A549 treated with dexamethasone at 1 μM for 4 hours (cell line): ENCODE results near the gene WDR93. TPM values are rescaled to one million over a fixed set of nuclear protein-coding genes. Genes with fewer than 3 reads are reported as not detected.

Experiments
- total RNA-seq: library from RNA; stranded (reverse); fragments of 200-300 nt; extraction: Qiagen RNA extraction; gene quantifications from 5 replicates; pipeline ENCODE4 v1.2.3, GENCODE V29; 2022

The WDR93 gene
- total RNA-seq: 0.10 to 0.27 TPM (median 0.17 TPM) in 5 replicates

GRCh38 chr15:89690276-89691218 lies at the start of gene WDR93, which contains the start of gene PEX11A:
WDR93 (plus strand) TSS chr15:89690811; CDS start chr15:89701747, 10,936 bp downstream.
PEX11A (minus strand) TSS chr15:89690754; CDS start chr15:89690632, 122 bp downstream.

GRCh38 chr15:89654847-89655805 lies 35.5 kb upstream of the WDR93 start, which contains the start of gene KIF7:
KIF7 (minus strand) TSS chr15:89655467; CDS start chr15:89652930, 2,537 bp downstream.

DNA sequence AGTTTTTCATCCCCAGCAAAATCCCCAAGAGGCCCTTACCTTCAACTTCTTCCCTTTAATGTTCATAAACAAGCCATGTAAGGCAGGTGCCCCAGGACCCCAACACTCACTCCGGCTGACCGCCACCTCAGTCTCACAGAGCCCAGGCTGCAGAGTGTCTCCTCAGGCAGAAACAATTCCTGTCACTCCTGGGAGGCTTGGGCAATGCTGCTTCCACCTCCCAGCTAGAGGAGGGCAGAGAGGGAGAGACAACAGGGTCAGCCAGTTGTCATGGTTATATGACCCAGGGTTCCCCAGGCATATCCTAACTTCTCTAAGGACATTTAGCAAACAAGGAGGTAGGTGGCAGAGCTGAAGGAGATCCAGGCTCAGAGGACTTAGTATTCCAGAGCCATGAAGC lies 11.4 kb upstream of the WDR93 start, which contains the start of gene PLIN1:
Gene PLIN1, minus strand, starts transcription at position 156 of the 400 bp plus-strand sequence. CDS start 1,878 bp downstream, outside the sequence.

GRCh38 chr15:89750560-89751542 lies 60.2 kb downstream of the WDR93 start, which contains the start of gene MESP1:
MESP1 (minus strand) TSS chr15:89751249; CDS start chr15:89751231, 18 bp downstream.

GRCh38 chr15:89776274-89777072 lies 85.9 kb downstream of the WDR93 start, which contains the start of gene MESP2:
MESP2 (plus strand) TSS chr15:89776332; CDS start chr15:89776358, 26 bp downstream.

Other genes starting within 250 kb of the WDR93 start
- 37.0 to 51.0 TPM (median 39.6 TPM) in 5 replicates for gene RHCG, start 194.2 kb upstream of the WDR93 start, total RNA-seq
- gene TICRR, start 115.3 kb upstream of the WDR93 start, total RNA-seq: 8.8 to 13.6 TPM (median 12.1 TPM) in 5 replicates
- gene KIF7, start 35.3 kb upstream of the WDR93 start, total RNA-seq: 2.8 to 5.2 TPM (median 4.0 TPM) in 5 replicates
- gene PLIN1, start 11.4 kb upstream of the WDR93 start, total RNA-seq: 0.06 to 0.09 TPM (median 0.08 TPM) in 5 replicates
- 7.4 to 9.9 TPM (median 8.5 TPM) in 5 replicates for gene PEX11A, start 57 bp upstream of the WDR93 start, total RNA-seq
- 1.7 to 6.0 TPM (median 4.4 TPM) in 5 replicates for gene MESP1, start 60.4 kb downstream of the WDR93 start, total RNA-seq
- 0.25 to 0.63 TPM (median 0.45 TPM) in 4 of 5 replicates, not detected in the other for gene MESP2, start 85.5 kb downstream of the WDR93 start, total RNA-seq
- 80.3 to 96.8 TPM (median 90.1 TPM) in 5 replicates for gene ANPEP, start 124.0 kb downstream of the WDR93 start, total RNA-seq
- gene AP3S2, start 203.2 kb downstream of the WDR93 start, total RNA-seq: 42.3 to 67.9 TPM (median 47.0 TPM) in 5 replicates
- 10.3 to 14.4 TPM (median 13.8 TPM) in 5 replicates for gene ARPIN, start 222.1 kb downstream of the WDR93 start, total RNA-seq